GM18520 (cell line): ENCODE measurements around the gene RPTOR.
A peak's percentile ranks its signal among the peaks of the same experiment; 100 is the strongest.

Source experiments
- ATAC-seq: cut with Tn5 transposase; IDR thresholded peaks from one replicate; pipeline ENCODE4 v1.9.1; 2021; ENCODE audit not compliant: unreplicated experiment

Gene RPTOR

DNA sequence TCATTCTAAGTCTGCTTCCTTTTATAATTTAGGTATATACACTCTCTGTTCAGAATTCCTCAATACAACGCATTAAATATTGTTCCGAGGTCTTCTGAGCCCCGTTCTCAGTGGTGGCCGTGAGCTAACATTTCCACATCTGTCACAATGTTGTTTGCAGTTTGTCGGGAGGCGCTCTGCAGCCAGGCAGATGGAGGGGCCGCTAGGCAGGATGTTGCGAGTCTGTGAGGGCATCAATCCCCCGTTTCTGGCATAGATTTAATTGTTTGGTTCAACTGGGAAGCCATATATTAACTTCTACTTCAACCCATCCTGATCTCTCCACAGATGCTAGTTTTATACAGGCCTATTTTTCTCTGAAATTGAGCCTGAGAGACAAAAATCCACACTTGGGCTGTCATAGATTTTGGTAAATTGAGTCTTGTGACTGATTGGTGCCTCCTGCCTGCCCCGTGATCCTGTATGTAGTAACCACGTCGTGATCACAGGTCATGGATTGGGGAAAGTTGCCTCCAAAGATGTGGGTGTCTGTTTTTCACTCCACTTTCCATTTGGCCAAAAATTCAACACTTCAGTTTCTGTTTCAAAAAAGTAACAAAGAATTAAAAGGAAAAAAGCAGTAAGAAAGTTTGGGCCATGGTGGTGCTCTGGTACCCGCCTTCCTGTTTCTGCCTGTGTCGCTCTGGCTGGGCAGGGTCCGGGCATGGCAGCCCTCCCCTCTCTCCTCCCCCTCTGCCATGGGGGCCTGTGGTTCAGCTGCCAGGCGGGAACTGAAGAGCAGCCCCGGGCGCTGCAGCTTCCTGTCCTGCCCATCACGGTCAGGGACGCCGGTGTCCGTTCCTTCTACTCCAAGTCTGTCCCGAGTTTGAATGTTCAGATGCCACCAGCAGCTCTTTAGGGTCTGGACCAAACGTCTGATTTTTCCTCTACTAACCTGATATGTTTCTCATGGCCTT is 41.5 kb downstream of the RPTOR start:
- ATAC-seq = no peak

GRCh38 chr17:80586846-80587228 is 42.2 kb downstream of the RPTOR start:
- no peak for ATAC-seq

- ATAC-seq = no peak
These were observed 44.2 kb downstream of the RPTOR start for GRCh38 chr17:80588702-80589383.

DNA sequence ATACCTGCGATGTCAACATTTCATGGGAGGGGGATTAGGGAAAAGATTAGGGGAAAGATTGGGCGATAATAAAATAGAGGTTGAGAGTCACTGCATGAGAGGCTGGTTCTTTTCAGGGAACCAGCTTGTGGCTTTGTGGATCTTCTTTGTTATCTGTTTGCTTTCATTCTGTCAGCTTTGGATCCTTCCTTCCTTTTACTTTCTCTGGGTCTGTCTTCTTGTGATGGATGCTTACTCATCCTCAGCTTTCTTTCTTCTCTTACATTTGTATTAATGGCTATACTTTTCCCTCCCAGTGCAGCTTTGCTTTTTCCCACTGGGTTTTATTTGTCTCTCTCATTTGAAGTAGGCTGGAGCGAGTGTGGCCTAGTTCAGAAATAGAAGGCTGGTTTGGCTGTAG is 47.1 kb downstream of the RPTOR start:
- no peak for ATAC-seq

DNA sequence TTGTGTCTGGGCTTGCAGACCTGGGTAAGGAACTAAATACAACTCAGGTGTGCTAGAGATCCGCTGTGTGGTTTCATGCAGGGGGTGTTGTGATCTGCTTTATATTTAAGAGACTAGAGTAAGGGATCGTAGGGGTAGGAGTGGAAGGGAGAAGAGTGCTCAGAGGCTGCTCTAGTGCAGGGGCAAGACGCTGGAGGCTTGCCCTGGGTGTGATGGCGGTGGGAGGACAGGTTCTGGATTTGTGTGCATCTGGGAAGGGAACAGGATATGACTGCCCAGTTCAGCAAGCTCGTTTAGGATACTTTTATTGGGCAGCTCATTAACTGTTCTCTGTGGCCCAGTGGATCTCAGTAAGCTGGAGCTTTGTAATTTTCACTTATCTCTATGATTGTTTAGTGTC is 47.6 kb downstream of the RPTOR start:
- ATAC-seq = no peak

DNA sequence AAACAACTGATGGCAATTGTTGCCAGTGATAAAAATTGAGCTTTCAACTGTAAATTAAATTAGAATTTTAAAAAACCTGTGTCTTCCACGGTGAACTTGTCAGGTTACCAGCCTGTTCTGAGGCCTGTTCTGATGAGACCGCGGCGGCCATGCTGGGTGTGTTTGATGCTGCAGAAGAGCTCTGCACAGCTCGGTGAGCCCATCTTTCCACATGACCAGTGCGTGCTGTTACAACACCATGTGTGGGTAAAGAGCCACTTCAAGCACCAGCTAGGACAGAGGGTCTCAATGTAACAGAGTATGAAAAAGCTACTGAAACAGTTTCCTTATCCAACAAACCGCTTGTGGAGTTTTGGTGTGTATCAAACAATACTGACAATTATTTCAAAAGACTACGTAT is 48.5 kb downstream of the RPTOR start:
- no peak for ATAC-seq

DNA sequence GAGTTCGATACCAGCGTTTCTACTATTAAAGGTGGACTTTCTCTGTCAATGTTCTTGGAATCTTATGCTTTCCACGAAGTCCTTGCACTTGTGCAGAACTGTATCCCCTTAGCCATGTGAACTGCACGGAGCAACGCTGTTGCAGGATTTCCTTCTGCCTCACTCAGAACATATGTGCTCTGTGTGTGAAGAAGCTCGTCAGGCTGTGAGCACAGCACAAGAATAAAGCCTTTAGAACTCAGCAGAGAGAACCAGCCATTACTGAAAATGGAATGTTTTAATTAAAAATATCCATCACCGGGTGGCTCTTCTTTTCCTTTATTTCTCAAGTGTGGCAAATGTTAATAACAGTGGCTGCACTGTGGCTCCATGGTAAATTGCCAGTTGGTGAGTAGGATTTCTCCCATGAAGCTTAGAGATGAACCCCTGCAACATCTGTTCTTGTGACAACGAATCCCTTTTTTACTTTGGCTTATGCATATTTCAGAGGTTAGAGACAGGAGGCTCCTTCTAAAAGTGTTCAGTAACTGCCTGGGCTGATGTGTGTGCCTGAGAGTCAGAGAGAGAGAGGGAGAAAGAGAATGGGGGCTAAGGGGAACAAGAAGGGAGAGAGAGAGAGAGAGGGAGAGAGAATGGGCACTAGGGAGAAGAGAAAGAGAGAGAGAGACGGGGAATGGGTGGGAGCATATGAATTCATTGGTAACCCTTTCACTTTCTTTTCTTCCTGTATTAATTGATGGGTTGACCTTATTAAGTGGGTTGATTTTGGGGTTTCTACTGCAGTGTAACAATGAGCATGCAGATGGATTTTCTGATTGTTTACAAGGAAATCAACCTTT is 50.0 kb downstream of the RPTOR start:
- ATAC-seq = no peak

DNA sequence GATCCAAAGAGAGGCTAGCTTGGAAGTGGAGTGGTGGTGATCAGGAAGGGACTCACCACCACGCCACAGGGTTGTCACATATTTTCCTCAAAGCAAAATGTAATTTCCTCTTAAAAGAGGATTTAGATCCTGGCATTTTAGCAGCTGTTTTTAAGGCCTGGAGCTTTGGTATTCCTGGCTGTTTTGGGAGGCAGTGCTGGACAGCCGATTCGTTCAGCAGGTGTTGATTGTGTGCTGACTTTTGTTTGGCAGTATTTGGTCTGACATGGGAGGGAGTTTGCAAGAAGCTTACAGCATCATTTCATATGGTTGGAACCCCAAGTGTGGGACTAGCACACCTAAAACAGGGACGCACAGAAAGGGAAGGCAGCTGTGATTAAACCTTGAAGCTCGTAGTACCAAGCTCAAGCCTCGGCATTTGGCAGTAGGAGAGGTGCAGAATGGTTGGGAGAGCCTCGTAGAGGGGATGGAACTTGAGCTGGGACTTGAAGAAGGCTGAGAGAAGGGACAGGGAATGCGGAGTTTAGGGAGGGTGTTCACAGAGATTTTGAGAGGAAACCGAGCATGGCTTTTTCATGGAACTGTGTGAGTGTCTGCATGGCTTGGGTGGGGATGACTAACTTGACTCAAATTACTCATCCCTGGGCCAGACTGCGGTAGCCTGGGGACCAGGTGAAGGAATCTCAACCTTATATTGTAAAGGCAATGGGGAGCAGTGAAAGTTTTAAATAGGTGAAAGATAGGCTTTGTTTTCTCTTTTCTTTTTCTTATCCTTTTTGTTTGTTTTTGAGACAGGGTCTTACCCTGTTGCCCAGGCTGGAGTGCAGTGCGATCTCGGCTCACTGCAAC is 52.3 kb downstream of the RPTOR start:
- no peak for ATAC-seq

DNA sequence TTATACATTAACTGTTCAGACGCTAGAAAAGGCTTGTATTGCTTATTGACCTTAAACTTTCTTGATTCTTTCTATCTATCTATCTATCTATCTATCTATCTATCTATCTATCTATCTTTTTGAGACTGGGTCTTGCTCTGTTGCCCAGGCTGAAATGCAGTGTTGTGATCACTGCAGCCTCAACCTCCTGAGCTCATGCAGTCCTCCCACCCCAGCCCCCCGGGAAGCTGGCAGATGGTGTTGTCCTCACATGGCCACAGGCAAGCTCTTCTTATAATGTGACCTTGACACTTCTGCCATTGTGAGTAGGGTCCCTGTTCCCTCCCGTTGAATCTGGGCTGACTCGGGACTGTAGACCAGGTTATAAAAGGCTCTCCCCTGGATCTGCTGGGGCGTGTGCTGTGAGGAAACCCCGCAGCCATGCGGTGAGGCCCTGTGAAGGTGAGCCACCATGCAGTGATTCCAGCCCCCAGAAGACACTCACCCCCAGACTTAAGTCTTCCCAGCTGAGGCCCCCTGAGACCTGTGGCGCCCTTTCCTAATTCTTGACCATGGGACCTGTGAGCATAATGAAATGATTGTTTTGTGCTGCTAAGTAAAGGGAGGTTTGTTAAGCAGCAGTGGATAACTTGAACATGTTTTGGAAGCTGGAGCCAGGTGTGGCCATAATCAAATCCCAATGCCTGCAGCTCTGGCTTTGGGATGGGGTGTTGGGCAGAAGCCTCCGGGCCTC is 54.3 kb downstream of the RPTOR start:
- ATAC-seq = no peak

- ATAC-seq = no peak
These were observed 55.1 kb downstream of the RPTOR start for GRCh38 chr17:80599546-80600305.

DNA sequence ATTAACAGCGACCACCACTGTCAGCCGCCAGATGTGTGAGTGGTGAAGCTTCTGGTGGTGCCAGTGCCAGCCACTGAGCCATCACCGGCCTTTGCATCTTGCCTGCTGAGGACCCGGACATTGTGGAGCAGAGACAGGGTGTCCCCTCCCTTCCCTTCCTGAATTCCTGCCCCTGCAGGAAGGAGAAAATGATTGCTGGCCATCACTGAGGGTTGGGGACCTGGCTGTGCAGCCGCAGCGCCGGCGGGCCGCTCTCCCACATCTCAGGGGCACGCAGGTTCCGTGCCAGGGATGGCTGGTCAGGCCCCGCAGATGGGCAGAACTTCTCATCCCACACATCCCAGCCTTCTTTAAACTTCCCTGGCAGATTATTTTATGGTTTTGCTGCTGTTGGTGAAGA is 56.5 kb downstream of the RPTOR start:
- no peak for ATAC-seq

- no peak for ATAC-seq
These were observed 58.8 kb downstream of the RPTOR start for GRCh38 chr17:80603396-80603795.

DNA sequence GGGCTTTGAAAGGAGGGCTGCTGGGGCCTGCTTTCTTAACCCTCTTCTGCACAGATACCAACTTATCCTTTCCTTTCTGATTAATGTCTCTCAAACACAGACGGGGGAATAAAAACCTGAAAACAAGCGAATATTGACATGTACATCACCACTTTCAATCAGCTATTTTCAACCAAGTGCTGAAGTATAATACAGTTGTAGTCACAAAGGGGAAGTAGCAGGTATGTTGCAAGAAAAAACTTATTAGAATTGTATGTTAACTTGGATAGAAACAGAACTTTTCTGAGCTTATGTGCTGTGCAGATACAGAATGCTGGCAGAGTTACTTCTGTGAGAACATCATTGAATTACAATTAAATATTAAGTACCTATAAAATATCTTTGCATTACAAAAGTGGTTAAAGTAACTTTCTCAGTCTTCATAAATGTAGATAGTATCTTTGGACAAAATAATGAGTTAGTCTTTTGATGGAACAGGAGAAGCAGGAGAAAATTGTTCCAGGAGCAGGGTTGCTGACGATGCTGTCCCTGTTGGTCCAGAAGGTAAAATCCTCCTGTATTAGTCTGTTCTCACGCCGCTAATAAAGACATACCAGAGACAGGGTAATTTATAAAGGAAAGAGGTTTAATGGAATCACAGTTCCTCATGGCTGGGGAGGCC is 59.5 kb downstream of the RPTOR start:
- ATAC-seq = no peak

GRCh38 chr17:80604670-80605010 is 60.0 kb downstream of the RPTOR start:
- no peak for ATAC-seq

DNA sequence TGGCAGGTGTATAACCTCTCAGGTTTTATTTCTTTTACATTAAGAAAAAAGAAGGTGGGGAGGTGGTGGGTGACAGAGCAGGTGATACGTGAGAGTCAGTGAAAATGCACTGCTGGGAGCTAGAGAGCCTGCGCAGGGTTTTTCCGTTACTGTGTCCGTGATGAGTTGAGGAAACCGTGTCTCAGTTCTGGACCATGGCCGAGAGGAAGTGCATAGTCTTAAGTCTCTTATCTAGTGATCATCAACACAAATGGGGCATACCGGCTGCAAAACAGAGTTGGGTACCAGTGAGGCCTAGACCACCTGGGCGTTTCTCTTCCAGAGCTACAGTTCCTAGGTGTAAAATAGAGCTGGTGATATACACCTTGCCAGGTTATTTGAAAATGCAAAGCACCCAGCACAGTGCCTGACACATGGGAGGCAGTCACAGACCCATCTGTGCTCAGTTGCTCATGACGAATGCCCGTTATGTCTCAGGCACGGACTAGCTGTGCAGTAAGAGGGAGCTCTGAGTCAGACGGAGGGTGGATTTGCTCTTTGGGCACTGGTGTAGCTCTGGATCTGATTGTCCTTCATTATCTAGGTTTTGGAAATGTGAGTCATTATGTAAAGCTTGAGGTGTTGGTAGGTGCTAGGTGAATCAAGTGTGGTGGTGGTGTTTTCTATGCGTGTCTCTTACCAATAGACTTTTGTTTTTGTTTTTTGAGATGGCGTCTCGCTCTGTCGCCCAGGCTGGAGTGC is 60.9 kb downstream of the RPTOR start:
- ATAC-seq = peak; percentile 90

DNA sequence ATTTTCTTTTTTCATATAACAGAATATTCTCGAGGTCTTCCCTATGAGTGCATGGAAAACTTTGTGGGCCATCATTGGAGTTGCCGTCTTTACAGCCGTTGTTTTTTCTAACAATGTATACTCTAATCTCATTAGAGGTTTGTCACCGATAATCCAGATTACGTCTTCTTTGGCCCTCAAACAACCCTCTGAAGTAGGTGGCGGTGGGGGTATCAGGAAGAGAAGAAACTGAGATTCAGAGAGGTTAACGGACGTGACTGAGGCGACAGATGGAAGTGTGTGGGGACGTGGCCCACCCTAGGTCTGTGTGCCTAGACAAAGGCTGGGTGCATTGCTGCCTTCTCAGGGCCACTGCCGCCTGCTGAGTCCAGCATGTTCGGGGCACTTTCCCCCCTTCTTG is 63.7 kb downstream of the RPTOR start:
- no peak for ATAC-seq

- no peak for ATAC-seq
These were observed 65.1 kb downstream of the RPTOR start for GRCh38 chr17:80609757-80610156.

GRCh38 chr17:80611816-80612215 is 67.2 kb downstream of the RPTOR start:
- no peak for ATAC-seq
